ENCODE data around the gene FMN1. TPM values are rescaled to one million over a fixed set of nuclear protein-coding genes. Genes with fewer than 3 reads are reported as not detected.
A peak's percentile ranks its signal among the peaks of the same experiment; 100 is the strongest.

Gene FMN1
- total RNA-seq, 1 donor from 2014 or later = 4.2 TPM

- Mint-ChIP-seq H3K36me3 (ENCODE audit: unreplicated experiment) (no peaks in the 10 kb centered on the region), H3K27ac (ENCODE audit: unreplicated experiment) (no peak overlapping the region), H3K27me3 (ENCODE audit: unreplicated experiment) (no peaks in the 10 kb centered on the region), H3K9me3 (ENCODE audit: unreplicated experiment) (peaks cover 11% of the 10 kb centered on the region), H3K4me3 (ENCODE audit: unreplicated experiment) (no peak overlapping the region), H3K4me1 (ENCODE audit: unreplicated experiment) (peaks cover 2% of the 10 kb centered on the region)
- TF ChIP-seq, protein P1, sequence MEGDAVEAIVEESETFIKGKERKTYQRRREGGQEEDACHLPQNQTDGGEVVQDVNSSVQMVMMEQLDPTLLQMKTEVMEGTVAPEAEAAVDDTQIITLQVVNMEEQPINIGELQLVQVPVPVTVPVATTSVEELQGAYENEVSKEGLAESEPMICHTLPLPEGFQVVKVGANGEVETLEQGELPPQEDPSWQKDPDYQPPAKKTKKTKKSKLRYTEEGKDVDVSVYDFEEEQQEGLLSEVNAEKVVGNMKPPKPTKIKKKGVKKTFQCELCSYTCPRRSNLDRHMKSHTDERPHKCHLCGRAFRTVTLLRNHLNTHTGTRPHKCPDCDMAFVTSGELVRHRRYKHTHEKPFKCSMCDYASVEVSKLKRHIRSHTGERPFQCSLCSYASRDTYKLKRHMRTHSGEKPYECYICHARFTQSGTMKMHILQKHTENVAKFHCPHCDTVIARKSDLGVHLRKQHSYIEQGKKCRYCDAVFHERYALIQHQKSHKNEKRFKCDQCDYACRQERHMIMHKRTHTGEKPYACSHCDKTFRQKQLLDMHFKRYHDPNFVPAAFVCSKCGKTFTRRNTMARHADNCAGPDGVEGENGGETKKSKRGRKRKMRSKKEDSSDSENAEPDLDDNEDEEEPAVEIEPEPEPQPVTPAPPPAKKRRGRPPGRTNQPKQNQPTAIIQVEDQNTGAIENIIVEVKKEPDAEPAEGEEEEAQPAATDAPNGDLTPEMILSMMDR (IDR thresholded peaks at IDR 0.05) = no peak
- no peak for DNase-seq (ENCODE audit: extremely low spot score, unreplicated experiment)
Observed at GRCh38 chr15:33040496-33040895, 154.0 kb downstream of the FMN1 start.

DNA sequence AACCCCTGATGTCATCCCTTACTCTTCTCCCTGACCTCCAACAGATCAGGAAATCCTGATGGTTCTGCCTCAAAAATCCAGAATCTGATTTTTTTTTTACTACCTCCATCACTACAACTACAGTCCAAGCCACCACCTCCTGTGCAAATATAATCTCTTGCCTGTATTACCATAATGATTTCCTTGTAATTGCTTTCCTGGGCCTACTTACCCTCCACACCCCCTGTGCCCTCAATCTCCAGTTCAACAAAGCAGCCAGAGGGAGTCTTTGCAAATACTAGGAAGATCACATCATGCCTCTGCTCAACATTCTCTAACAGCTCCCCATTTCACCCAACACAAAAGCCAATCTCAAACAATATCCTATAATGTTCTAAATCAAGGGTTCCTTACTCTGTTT lies 159.9 kb downstream of the FMN1 start:
- no peaks in the 10 kb centered on the region for H3K27me3 Mint-ChIP-seq (ENCODE audit: unreplicated experiment)
- H3K27ac Mint-ChIP-seq (ENCODE audit: unreplicated experiment) = no peak overlapping the region
- DNase-seq (ENCODE audit: extremely low spot score, unreplicated experiment) = no peak
- peaks cover 19% of the 10 kb centered on the region for H3K4me1 Mint-ChIP-seq (ENCODE audit: unreplicated experiment)
- TF ChIP-seq, protein P1 (IDR thresholded peaks at IDR 0.05) = no peak
- H3K4me3 Mint-ChIP-seq (ENCODE audit: unreplicated experiment) = no peak overlapping the region
- H3K36me3 Mint-ChIP-seq (ENCODE audit: unreplicated experiment) = no peaks in the 10 kb centered on the region
- no peaks in the 10 kb centered on the region for H3K9me3 Mint-ChIP-seq (ENCODE audit: unreplicated experiment)

DNA sequence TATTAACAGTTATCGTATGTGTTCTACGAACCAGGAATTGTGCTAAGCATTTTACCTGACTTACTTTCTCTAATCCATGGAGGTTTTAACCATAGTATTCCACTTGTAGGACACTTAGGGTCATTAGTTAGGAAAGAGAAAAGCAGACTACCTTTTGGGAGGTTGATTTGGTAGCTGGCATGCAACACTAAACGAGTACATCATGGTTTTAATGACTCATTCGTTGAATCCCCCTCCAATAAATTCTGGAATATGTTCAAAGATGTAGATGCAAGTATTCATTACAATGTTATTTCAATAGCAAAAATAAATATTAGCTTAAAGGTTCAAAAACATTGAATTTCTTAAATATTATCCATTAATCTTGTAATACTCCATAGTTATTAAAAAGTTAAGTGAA lies 162.5 kb downstream of the FMN1 start:
- Mint-ChIP-seq H3K27ac (ENCODE audit: unreplicated experiment) (no peak overlapping the region), H3K4me1 (ENCODE audit: unreplicated experiment) (peaks cover 40% of the 10 kb centered on the region), H3K9me3 (ENCODE audit: unreplicated experiment) (no peaks in the 10 kb centered on the region), H3K36me3 (ENCODE audit: unreplicated experiment) (no peaks in the 10 kb centered on the region), H3K27me3 (ENCODE audit: unreplicated experiment) (no peaks in the 10 kb centered on the region), H3K4me3 (ENCODE audit: unreplicated experiment) (no peak overlapping the region)
- TF ChIP-seq, protein P1 (IDR thresholded peaks at IDR 0.05) = no peak
- DNase-seq (ENCODE audit: extremely low spot score, unreplicated experiment) = no peak

- Mint-ChIP-seq H3K4me1 (ENCODE audit: unreplicated experiment) (peaks cover 42% of the 10 kb centered on the region), H3K27me3 (ENCODE audit: unreplicated experiment) (no peaks in the 10 kb centered on the region), H3K4me3 (ENCODE audit: unreplicated experiment) (no peak overlapping the region), H3K27ac (ENCODE audit: unreplicated experiment) (peak overlapping the region; percentile 68), H3K9me3 (ENCODE audit: unreplicated experiment) (no peaks in the 10 kb centered on the region), H3K36me3 (ENCODE audit: unreplicated experiment) (no peaks in the 10 kb centered on the region)
- no peak for DNase-seq (ENCODE audit: extremely low spot score, unreplicated experiment)
- TF ChIP-seq, protein P1 (IDR thresholded peaks at IDR 0.05) = no peak
Observed at GRCh38 chr15:33031324-33031821, 163.1 kb downstream of the FMN1 start.

- no peaks in the 10 kb centered on the region for H3K27me3 Mint-ChIP-seq (ENCODE audit: unreplicated experiment)
- no peak for DNase-seq (ENCODE audit: extremely low spot score, unreplicated experiment)
- no peaks in the 10 kb centered on the region for H3K36me3 Mint-ChIP-seq (ENCODE audit: unreplicated experiment)
- H3K9me3 Mint-ChIP-seq (ENCODE audit: unreplicated experiment) = no peaks in the 10 kb centered on the region
- peaks cover 45% of the 10 kb centered on the region for H3K4me1 Mint-ChIP-seq (ENCODE audit: unreplicated experiment)
- H3K4me3 Mint-ChIP-seq (ENCODE audit: unreplicated experiment) = no peak overlapping the region
- no peak overlapping the region for H3K27ac Mint-ChIP-seq (ENCODE audit: unreplicated experiment)
- TF ChIP-seq, protein P1 (IDR thresholded peaks at IDR 0.05) = no peak
Observed at GRCh38 chr15:33030315-33030714, 164.2 kb downstream of the FMN1 start.

All from osteocyte (in vitro differentiated cells).